Progenitor cell of endocrine pancreas (in vitro differentiated cells): ENCODE data around the gene PDZD8. TPM values are rescaled to one million over a fixed set of nuclear protein-coding genes. Genes with fewer than 3 reads are reported as not detected.

Experiments used
- DNase-seq: peaks from one replicate; pipeline ENCODE4 v3.0.0; 2021; ENCODE audit warnings: low spot score; ENCODE audit not compliant: unreplicated experiment
- H3K27ac Mint-ChIP-seq: 2 replicates; pipeline ENCODE4 v1.8.0; 2021; ENCODE audit warnings: mild to moderate bottlenecking, moderate library complexity, mixed read lengths
- H3K27me3 Mint-ChIP-seq: 2 replicates; pipeline ENCODE4 v1.8.0; 2021; ENCODE audit warnings: mixed read lengths
- H3K36me3 Mint-ChIP-seq: 2 replicates; pipeline ENCODE4 v1.8.0; 2022; ENCODE audit warnings: mixed read lengths; ENCODE audit not compliant: insufficient read depth
- H3K4me1 Mint-ChIP-seq: 2 replicates; pipeline ENCODE4 v1.8.0; 2021; ENCODE audit warnings: low read depth, mixed read lengths
- H3K4me3 Mint-ChIP-seq: 2 replicates; pipeline ENCODE4 v1.8.0; 2021; ENCODE audit warnings: low read depth, mild to moderate bottlenecking, moderate library complexity, mixed read lengths
- H3K9me3 Mint-ChIP-seq: 2 replicates; pipeline ENCODE4 v1.8.0; 2021; ENCODE audit warnings: low read depth, mixed read lengths
- total RNA-seq: library from RNA; stranded (reverse); gene quantifications from 2 replicates; pipeline ENCODE4 v1.2.1, GENCODE V29; 2021
- TF ChIP-seq, protein P1 (sequence below): fragments of 200-600 bp; sonication (generic); IDR thresholded peaks from one replicate; pipeline ENCODE4 v1.5.0; 2021; ENCODE audit warnings: antibody characterized with exemption, mild to moderate bottlenecking; ENCODE audit not compliant: unreplicated experiment

PDZD8 gene
- total RNA-seq, 1 donor from 2014 or later = 28.6 TPM

DNA sequence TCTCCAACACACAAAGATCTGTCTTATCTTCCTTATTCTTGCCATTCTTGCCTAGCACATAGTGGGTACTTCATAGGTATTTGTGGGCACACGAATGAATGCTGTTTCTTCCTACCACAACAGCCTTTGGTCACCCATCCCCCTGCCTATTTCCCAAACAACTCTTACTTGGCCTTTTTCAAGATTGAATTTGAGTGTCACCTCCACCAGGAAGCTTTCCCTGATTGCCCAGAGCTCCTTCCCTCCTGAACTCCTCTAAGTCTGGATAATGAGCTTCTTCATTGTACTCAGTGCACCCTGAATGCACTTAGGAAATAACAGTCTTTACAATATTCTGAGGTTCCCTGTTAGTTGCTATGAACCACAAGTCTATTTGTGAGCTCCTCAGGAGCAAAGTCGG is 11.6 kb upstream of the PDZD8 start:
- peaks cover 8% of the 10 kb centered on the region for H3K4me1 Mint-ChIP-seq
- TF ChIP-seq, protein P1, sequence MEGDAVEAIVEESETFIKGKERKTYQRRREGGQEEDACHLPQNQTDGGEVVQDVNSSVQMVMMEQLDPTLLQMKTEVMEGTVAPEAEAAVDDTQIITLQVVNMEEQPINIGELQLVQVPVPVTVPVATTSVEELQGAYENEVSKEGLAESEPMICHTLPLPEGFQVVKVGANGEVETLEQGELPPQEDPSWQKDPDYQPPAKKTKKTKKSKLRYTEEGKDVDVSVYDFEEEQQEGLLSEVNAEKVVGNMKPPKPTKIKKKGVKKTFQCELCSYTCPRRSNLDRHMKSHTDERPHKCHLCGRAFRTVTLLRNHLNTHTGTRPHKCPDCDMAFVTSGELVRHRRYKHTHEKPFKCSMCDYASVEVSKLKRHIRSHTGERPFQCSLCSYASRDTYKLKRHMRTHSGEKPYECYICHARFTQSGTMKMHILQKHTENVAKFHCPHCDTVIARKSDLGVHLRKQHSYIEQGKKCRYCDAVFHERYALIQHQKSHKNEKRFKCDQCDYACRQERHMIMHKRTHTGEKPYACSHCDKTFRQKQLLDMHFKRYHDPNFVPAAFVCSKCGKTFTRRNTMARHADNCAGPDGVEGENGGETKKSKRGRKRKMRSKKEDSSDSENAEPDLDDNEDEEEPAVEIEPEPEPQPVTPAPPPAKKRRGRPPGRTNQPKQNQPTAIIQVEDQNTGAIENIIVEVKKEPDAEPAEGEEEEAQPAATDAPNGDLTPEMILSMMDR = no peak
- H3K36me3 Mint-ChIP-seq = no peaks in the 10 kb centered on the region
- H3K9me3 Mint-ChIP-seq = no peaks in the 10 kb centered on the region
- H3K27me3 Mint-ChIP-seq = peaks cover 26% of the 10 kb centered on the region
- no peak for DNase-seq
- H3K27ac Mint-ChIP-seq = no peak overlapping the region
- H3K4me3 Mint-ChIP-seq = no peak overlapping the region

DNA sequence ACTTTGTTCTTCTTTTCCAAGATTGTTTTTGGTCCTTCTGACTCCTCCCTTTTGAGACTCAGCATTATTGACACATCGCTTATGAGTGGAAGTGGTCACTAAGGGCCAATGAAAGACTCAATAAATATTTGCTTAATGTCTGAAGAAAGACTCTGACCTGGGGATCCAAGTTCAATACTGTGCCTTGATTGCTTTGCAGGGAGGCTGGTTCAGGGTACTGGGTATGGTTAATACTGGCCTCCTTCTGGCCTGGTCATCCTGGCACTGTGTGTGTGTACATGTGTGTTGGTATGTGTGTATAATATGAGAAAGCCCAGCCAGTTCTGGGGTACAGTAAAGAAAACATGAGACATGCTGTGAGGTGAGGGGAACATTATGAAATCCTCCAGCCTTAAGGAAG is 7.6 kb upstream of the PDZD8 start:
- Mint-ChIP-seq H3K4me3 (no peak overlapping the region), H3K4me1 (peaks cover 6% of the 10 kb centered on the region), H3K27ac (no peak overlapping the region), H3K36me3 (no peaks in the 10 kb centered on the region), H3K27me3 (peaks cover 49% of the 10 kb centered on the region), H3K9me3 (no peaks in the 10 kb centered on the region)
- DNase-seq = no peak
- TF ChIP-seq, protein P1 = no peak

DNA sequence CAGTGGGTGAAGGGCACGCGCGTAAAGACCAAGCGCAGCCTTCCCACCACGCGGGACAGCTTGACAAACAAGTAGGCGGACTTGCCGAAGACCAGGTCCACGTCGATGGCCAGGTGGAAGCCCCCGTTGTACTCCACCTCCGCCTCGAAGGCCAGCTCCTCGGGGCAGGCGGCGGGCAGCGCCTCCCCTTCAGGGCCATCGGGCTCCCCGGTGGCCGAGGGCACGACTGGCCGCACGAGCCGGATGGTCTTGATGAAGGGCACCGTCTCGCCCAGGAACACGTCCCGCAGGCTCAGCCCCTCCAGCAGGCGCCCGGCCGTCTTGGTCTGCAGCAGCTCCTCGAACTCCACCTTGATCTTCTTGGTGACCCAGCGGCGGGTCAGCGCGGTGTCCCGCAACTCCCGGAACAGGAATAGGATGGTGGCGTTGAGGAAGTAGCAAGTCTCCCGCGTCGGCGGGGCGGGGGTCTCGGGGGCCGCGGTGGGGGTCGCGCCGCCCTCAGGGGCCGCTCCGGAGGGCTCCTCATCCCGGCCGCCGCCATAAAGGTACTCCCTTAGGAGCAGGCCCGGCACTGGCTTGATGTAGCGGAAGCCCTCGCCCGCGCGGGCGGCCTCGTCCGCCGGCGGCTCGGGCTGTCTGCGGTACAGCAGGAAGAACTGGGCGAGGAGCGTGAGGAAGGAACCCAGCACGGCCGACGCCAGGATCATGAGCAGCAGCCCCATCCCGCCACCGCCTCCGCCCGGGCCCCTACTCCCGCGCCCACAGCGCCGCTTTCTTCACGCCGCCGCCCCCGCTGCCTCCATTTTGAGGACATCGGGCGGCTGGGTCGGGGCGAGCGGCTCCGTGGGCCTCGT is 507 bp downstream of the PDZD8 start:
- peaks cover 2% of the 10 kb centered on the region for H3K36me3 Mint-ChIP-seq
- no peaks in the 10 kb centered on the region for H3K9me3 Mint-ChIP-seq
- peak; percentile 20 for DNase-seq
- peaks cover 27% of the 10 kb centered on the region for H3K27me3 Mint-ChIP-seq
- peaks cover 26% of the 10 kb centered on the region for H3K4me1 Mint-ChIP-seq
- TF ChIP-seq, protein P1 = no peak
- peak overlapping the region; percentile 94 for H3K27ac Mint-ChIP-seq
- peak overlapping the region; percentile 91 for H3K4me3 Mint-ChIP-seq

DNA sequence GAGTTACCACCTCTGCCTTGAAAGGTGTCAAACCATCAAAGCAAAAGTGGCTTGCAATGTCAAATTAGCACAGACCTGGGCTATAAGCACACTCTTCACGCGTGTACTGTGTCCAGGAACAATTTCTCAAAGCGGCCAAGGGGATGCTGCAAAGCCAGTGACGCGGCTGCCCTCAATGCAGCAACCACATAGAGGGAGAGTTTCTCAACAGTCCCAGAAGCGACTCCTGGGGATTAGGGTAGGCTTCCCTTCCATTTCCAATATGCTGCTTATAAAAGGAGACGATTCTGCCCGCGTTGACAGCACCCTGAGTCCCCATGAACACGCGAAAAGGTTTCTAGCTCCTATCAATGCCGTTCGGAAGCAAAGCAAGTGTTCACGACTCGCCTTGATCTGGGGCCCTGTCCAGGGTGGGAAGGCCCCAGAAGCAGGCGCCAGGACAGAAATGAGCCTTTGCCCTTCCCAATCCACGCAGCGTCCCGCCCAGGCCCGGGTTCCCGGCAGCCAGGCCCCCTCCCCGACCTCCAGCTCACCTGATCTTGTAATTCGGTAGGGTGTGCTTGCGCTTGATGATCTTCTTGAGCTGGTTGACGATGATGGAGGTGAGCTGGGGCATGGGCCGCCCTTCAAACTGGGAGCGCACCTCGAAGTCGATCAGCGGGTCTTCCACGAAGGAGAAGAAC is 1.3 kb downstream of the PDZD8 start:
- Mint-ChIP-seq H3K9me3 (no peaks in the 10 kb centered on the region), H3K27ac (peak overlapping the region; percentile 93)

DNA sequence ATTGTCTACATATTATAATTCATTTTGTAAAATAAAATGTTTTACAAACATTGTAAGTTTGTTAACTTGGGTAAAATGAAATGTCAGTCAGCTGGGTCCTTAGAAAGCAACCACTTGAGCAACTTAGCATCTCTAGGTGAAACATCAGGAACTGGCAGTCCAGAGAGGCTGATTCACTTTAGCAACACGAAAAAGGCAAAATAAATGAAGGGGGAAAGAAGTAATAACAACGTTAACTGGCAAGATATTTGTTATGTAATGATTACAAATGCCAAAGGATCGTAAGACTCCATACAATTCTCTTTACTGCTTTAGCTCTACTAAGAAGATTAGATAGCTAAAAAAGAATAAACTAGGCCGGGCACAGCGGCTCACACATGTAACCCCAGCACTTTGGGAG is 5.0 kb downstream of the PDZD8 start:
- Mint-ChIP-seq H3K4me3 (no peak overlapping the region), H3K9me3 (no peaks in the 10 kb centered on the region), H3K4me1 (peaks cover 52% of the 10 kb centered on the region)

More for the DNA sequence above, 1.3 kb downstream of the PDZD8 start:
- Mint-ChIP-seq H3K27me3 (peaks cover 20% of the 10 kb centered on the region), H3K4me1 (peaks cover 30% of the 10 kb centered on the region), H3K36me3 (peaks cover 2% of the 10 kb centered on the region), H3K4me3 (peak overlapping the region; percentile 91)
- TF ChIP-seq, protein P1 = no peak
- no peak for DNase-seq

More for the DNA sequence above, 5.0 kb downstream of the PDZD8 start:
- Mint-ChIP-seq H3K27me3 (no peaks in the 10 kb centered on the region), H3K27ac (no peak overlapping the region), H3K36me3 (peaks cover 2% of the 10 kb centered on the region)
- DNase-seq = no peak
- TF ChIP-seq, protein P1 = no peak
